Measurements from ENCODE around the gene NAV3. TPM values are rescaled to one million over a fixed set of nuclear protein-coding genes. Genes with fewer than 3 reads are reported as not detected.

NAV3 gene
- total and polyA plus RNA-seq, 2 experiments from 2014 or later: 4.0 to 12.0 TPM

DNA sequence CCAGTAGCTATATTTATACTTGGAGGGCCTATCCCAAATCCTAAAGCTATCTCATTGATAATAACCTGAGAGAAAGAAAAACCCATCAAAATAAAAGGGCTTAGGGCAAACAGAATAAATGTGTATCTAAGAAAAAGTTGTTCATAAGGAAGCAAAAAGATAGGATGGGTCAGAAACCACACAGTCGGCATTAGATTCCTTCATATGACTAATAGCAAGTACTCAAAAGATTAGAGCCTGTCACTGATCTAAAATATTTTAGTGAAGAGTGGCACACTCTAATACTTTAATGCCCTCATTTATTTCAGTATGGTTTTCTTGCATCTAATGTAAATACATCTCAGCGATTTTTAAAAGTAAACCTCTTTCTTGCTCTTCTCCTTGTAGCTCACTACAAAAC lies 17.1 kb upstream of the NAV3 start:
- DNase-seq (ENCODE audit: low spot score): no peak
- H4K20me1 ChIP-seq (replicated peaks; ENCODE audit: insufficient read depth): no peaks in the 10 kb centered on the region
- TF ChIP-seq, protein P1, sequence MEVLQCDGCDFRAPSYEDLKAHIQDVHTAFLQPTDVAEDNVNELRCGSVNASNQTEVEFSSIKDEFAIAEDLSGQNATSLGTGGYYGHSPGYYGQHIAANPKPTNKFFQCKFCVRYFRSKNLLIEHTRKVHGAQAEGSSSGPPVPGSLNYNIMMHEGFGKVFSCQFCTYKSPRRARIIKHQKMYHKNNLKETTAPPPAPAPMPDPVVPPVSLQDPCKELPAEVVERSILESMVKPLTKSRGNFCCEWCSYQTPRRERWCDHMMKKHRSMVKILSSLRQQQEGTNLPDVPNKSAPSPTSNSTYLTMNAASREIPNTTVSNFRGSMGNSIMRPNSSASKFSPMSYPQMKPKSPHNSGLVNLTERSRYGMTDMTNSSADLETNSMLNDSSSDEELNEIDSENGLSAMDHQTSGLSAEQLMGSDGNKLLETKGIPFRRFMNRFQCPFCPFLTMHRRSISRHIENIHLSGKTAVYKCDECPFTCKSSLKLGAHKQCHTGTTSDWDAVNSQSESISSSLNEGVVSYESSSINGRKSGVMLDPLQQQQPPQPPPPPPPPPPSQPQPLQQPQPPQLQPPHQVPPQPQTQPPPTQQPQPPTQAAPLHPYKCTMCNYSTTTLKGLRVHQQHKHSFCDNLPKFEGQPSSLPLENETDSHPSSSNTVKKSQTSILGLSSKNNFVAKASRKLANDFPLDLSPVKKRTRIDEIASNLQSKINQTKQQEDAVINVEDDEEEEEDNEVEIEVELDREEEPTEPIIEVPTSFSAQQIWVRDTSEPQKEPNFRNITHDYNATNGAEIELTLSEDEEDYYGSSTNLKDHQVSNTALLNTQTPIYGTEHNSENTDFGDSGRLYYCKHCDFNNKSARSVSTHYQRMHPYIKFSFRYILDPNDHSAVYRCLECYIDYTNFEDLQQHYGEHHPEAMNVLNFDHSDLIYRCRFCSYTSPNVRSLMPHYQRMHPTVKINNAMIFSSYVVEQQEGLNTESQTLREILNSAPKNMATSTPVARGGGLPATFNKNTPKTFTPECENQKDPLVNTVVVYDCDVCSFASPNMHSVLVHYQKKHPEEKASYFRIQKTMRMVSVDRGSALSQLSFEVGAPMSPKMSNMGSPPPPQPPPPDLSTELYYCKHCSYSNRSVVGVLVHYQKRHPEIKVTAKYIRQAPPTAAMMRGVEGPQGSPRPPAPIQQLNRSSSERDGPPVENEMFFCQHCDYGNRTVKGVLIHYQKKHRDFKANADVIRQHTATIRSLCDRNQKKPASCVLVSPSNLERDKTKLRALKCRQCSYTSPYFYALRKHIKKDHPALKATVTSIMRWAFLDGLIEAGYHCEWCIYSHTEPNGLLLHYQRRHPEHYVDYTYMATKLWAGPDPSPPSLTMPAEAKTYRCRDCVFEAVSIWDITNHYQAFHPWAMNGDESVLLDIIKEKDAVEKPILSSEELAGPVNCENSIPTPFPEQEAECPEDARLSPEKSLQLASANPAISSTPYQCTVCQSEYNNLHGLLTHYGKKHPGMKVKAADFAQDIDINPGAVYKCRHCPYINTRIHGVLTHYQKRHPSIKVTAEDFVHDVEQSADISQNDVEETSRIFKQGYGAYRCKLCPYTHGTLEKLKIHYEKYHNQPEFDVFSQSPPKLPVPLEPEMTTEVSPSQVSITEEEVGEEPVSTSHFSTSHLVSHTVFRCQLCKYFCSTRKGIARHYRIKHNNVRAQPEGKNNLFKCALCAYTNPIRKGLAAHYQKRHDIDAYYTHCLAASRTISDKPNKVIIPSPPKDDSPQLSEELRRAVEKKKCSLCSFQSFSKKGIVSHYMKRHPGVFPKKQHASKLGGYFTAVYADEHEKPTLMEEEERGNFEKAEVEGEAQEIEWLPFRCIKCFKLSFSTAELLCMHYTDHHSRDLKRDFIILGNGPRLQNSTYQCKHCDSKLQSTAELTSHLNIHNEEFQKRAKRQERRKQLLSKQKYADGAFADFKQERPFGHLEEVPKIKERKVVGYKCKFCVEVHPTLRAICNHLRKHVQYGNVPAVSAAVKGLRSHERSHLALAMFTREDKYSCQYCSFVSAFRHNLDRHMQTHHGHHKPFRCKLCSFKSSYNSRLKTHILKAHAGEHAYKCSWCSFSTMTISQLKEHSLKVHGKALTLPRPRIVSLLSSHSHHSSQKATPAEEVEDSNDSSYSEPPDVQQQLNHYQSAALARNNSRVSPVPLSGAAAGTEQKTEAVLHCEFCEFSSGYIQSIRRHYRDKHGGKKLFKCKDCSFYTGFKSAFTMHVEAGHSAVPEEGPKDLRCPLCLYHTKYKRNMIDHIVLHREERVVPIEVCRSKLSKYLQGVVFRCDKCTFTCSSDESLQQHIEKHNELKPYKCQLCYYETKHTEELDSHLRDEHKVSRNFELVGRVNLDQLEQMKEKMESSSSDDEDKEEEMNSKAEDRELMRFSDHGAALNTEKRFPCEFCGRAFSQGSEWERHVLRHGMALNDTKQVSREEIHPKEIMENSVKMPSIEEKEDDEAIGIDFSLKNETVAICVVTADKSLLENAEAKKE (CRISPR knock-in tag; IDR thresholded peaks at IDR 0.05): no peak
- TF ChIP-seq NANOG (IDR thresholded peaks at IDR 0.05; ENCODE audit: borderline replicate concordance): no peak
- TF ChIP-seq ZNF331 (CRISPR knock-in tag; IDR thresholded peaks at IDR 0.05; ENCODE audit: low read depth): no peak
- no peak for TF ChIP-seq STAT1 (IDR thresholded peaks at IDR 0.05; ENCODE audit: unreplicated experiment)
- TF ChIP-seq ZNF114 (CRISPR knock-in tag; IDR thresholded peaks at IDR 0.05): no peak
- TF ChIP-seq ETS1 (IDR thresholded peaks at IDR 0.05): no peak
- TF ChIP-seq CTCF (conservative IDR thresholded peaks at IDR 0.05; ENCODE audit: low read depth in 2 of 2): no peak
- no peak for TF ChIP-seq EZH2phosphoT487 (IDR thresholded peaks at IDR 0.05; ENCODE audit: unreplicated experiment)
- TF ChIP-seq EZH2 (IDR thresholded peaks at IDR 0.05; ENCODE audit: low read depth, unreplicated experiment): no peak
- TF ChIP-seq JUNB (IDR thresholded peaks at IDR 0.05; ENCODE audit: unreplicated experiment): no peak
- no peak for TF ChIP-seq POLR2AphosphoS5 (IDR thresholded peaks at IDR 0.05; ENCODE audit: low read depth)
- TF ChIP-seq CREB1 (CRISPR knock-in tag; IDR thresholded peaks at IDR 0.05; ENCODE audit: low read depth): no peak
- TF ChIP-seq, protein P2, sequence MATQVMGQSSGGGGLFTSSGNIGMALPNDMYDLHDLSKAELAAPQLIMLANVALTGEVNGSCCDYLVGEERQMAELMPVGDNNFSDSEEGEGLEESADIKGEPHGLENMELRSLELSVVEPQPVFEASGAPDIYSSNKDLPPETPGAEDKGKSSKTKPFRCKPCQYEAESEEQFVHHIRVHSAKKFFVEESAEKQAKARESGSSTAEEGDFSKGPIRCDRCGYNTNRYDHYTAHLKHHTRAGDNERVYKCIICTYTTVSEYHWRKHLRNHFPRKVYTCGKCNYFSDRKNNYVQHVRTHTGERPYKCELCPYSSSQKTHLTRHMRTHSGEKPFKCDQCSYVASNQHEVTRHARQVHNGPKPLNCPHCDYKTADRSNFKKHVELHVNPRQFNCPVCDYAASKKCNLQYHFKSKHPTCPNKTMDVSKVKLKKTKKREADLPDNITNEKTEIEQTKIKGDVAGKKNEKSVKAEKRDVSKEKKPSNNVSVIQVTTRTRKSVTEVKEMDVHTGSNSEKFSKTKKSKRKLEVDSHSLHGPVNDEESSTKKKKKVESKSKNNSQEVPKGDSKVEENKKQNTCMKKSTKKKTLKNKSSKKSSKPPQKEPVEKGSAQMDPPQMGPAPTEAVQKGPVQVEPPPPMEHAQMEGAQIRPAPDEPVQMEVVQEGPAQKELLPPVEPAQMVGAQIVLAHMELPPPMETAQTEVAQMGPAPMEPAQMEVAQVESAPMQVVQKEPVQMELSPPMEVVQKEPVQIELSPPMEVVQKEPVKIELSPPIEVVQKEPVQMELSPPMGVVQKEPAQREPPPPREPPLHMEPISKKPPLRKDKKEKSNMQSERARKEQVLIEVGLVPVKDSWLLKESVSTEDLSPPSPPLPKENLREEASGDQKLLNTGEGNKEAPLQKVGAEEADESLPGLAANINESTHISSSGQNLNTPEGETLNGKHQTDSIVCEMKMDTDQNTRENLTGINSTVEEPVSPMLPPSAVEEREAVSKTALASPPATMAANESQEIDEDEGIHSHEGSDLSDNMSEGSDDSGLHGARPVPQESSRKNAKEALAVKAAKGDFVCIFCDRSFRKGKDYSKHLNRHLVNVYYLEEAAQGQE (IDR thresholded peaks at IDR 0.05; ENCODE audit: unreplicated experiment): no peak
- H2AFZ ChIP-seq: no peak overlapping the region
- H3F3A ChIP-seq (replicated peaks; ENCODE audit: low read depth): no peaks in the 10 kb centered on the region
- Mint-ChIP-seq H3K4me1 (peaks cover 3% of the 10 kb centered on the region; the same call in 2 of the 3 replicates), H3K36me3 (ENCODE audit: low read depth) (no peaks in the 10 kb centered on the region), H3K4me3 (no peak overlapping the region), H3K9me3 (no peaks in the 10 kb centered on the region), H3K27me3 (ENCODE audit: insufficient read depth, low read depth, poor library complexity) (peaks cover 2% of the 10 kb centered on the region), H3K27ac (no peak overlapping the region)
- H3K79me2 ChIP-seq (replicated peaks; ENCODE audit: insufficient read depth): no peaks in the 10 kb centered on the region
- H3K4me3 ChIP-seq: no peak overlapping the region
- no peaks in the 10 kb centered on the region for H3K27me3 ChIP-seq (ENCODE audit: insufficient read depth)
- no peaks in the 10 kb centered on the region for H3K36me3 ChIP-seq (ENCODE audit: insufficient read depth)
- no peak overlapping the region for H3K27ac ChIP-seq (ENCODE audit: low read depth)
- H3K9me2 ChIP-seq (ENCODE audit: insufficient read depth): no peaks in the 10 kb centered on the region
- ATAC-seq: no peak
- no peaks in the 10 kb centered on the region for H3K4me1 ChIP-seq (ENCODE audit: insufficient read depth)
- no peak overlapping the region for H3K4me2 ChIP-seq
